Measurements from ENCODE around the gene FAM89A. TPM values are rescaled to one million over a fixed set of nuclear protein-coding genes. Genes with fewer than 3 reads are reported as not detected.

FAM89A gene
- total RNA-seq, 3 donors from 2014 or later (not counting 1 experiment from before 2014, with no cell fraction given): 1.4 to 2.5 (median 2.0) TPM

- Mint-ChIP-seq H3K36me3 (no peaks in the 10 kb centered on the region), H3K27me3 (ENCODE audit: low read depth in 2 of 2) (no peaks in the 10 kb centered on the region), H3K4me3 (peak overlapping the region; percentile 66), H3K4me1 (peaks cover 53 to 69% of the 10 kb centered on the region in 2 donors), H3K9me3 (no peaks in the 10 kb centered on the region), H3K27ac (peak overlapping the region in 1 of 2 donors; percentile 97)
- peaks cover 49% of the 10 kb centered on the region for H3K4me1 ChIP-seq (ENCODE audit: control insufficient read depth, insufficient read depth, low read length)
- no peaks in the 10 kb centered on the region for H3K9me3 ChIP-seq (ENCODE audit: control insufficient read depth, insufficient read depth, low read length)
- WGBS (ENCODE audit: insufficient coverage): 67% methylated on average over 4 of the region's 4 CpGs
- TF ChIP-seq, protein P1, sequence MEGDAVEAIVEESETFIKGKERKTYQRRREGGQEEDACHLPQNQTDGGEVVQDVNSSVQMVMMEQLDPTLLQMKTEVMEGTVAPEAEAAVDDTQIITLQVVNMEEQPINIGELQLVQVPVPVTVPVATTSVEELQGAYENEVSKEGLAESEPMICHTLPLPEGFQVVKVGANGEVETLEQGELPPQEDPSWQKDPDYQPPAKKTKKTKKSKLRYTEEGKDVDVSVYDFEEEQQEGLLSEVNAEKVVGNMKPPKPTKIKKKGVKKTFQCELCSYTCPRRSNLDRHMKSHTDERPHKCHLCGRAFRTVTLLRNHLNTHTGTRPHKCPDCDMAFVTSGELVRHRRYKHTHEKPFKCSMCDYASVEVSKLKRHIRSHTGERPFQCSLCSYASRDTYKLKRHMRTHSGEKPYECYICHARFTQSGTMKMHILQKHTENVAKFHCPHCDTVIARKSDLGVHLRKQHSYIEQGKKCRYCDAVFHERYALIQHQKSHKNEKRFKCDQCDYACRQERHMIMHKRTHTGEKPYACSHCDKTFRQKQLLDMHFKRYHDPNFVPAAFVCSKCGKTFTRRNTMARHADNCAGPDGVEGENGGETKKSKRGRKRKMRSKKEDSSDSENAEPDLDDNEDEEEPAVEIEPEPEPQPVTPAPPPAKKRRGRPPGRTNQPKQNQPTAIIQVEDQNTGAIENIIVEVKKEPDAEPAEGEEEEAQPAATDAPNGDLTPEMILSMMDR (IDR thresholded peaks at IDR 0.05): no peak
- peaks cover 17% of the 10 kb centered on the region for H3K36me3 ChIP-seq (ENCODE audit: control insufficient read depth, insufficient read depth, low read length)
- no peak for DNase-seq
- ATAC-seq: no peak
- peak overlapping the region; percentile 82 for H3K27ac ChIP-seq (ENCODE audit: low read length)
- no peak overlapping the region for H3K4me3 ChIP-seq (ENCODE audit: low read length)
- intact Hi-C loops (cut with micrococcal nuclease): loop anchor here (5.0 kb wide), 2 partner anchors 361 to 551 kb away; partner anchors contain the start of genes EXOC8, SPRTN and TSNAX
- no peaks in the 10 kb centered on the region for H3K27me3 ChIP-seq (ENCODE audit: control insufficient read depth, insufficient read depth, low read length)
Measured at GRCh38 chr1:230976360-230976759, 63.7 kb downstream of the FAM89A start.

- H3K4me1 Mint-ChIP-seq: peaks cover 57 to 73% of the 10 kb centered on the region in 2 donors
- peak overlapping the region in 1 of 2 donors; percentile 97 for H3K27ac Mint-ChIP-seq
- 96% methylated on average over 3 of the region's 3 CpGs for WGBS (ENCODE audit: insufficient coverage)
Measured at GRCh38 chr1:230975636-230976035, 64.4 kb downstream of the FAM89A start.

GRCh38 chr1:230972855-230973271 is 67.2 kb downstream of the FAM89A start:
- Histone ChIP-seq H3K27ac (ENCODE audit: low read length) (peak overlapping the region; percentile 76), H3K4me1 (ENCODE audit: control insufficient read depth, insufficient read depth, low read length) (peaks cover 53% of the 10 kb centered on the region), H3K27me3 (ENCODE audit: control insufficient read depth, insufficient read depth, low read length) (no peaks in the 10 kb centered on the region), H3K4me3 (ENCODE audit: low read length) (peak overlapping the region; percentile 2), H3K9me3 (ENCODE audit: control insufficient read depth, insufficient read depth, low read length) (no peaks in the 10 kb centered on the region), H3K36me3 (ENCODE audit: control insufficient read depth, insufficient read depth, low read length) (peaks cover 17% of the 10 kb centered on the region)
- TF ChIP-seq, protein P1 (IDR thresholded peaks at IDR 0.05): no peak
- no peaks in the 10 kb centered on the region for H3K27me3 Mint-ChIP-seq (ENCODE audit: low read depth in 2 of 2)
- peaks cover 79 to 81% of the 10 kb centered on the region in 2 donors for H3K4me1 Mint-ChIP-seq
- no peaks in the 10 kb centered on the region for H3K36me3 Mint-ChIP-seq
- 0% methylated on average over 1 of the region's 1 CpG for WGBS (ENCODE audit: insufficient coverage)
- peak; percentile 41 to 86 for DNase-seq
- intact Hi-C loops (cut with micrococcal nuclease): no loop called here
- H3K4me3 Mint-ChIP-seq: peak overlapping the region; percentile 70
- H3K27ac Mint-ChIP-seq: peak overlapping the region; percentile 87 to 97
- H3K9me3 Mint-ChIP-seq: no peaks in the 10 kb centered on the region
- ATAC-seq: peak; percentile 55 to 70 (median 70)

More at GRCh38 chr1:230975636-230976035, 64.4 kb downstream of the FAM89A start:
- Histone ChIP-seq H3K4me3 (ENCODE audit: low read length) (no peak overlapping the region), H3K27me3 (ENCODE audit: control insufficient read depth, insufficient read depth, low read length) (no peaks in the 10 kb centered on the region), H3K36me3 (ENCODE audit: control insufficient read depth, insufficient read depth, low read length) (peaks cover 17% of the 10 kb centered on the region), H3K27ac (ENCODE audit: low read length) (peak overlapping the region; percentile 82), H3K9me3 (ENCODE audit: control insufficient read depth, insufficient read depth, low read length) (no peaks in the 10 kb centered on the region), H3K4me1 (ENCODE audit: control insufficient read depth, insufficient read depth, low read length) (peaks cover 53% of the 10 kb centered on the region)
- intact Hi-C loops (cut with micrococcal nuclease): loop anchor here (5.0 kb wide), 2 partner anchors 362 to 552 kb away; partner anchors contain the start of genes EXOC8, SPRTN and TSNAX
- no peak for ATAC-seq
- Mint-ChIP-seq H3K9me3 (no peaks in the 10 kb centered on the region), H3K36me3 (no peaks in the 10 kb centered on the region), H3K27me3 (ENCODE audit: low read depth in 2 of 2) (no peaks in the 10 kb centered on the region), H3K4me3 (peak overlapping the region; percentile 66)
- DNase-seq: no peak
- TF ChIP-seq, protein P1 (IDR thresholded peaks at IDR 0.05): no peak

DNA sequence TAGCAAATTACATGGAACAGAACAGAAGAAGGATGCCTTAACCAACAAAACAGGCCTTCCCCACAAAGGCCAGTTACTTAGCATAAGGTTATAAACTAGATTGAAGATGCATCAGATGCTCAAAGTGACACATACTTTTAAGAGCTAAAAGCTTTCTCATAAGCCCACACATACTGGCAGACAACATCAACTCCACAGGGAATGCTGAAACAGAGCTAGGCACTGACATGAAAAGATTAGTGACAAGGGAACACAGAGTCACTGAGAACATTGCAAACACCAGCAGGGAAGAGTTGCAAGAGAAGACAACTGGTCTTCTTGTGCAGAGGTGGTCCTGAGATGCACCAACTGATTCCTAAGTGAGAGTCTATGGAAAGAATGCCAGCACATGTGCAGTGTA is 68.3 kb downstream of the FAM89A start:
- peak overlapping the region; percentile 87 to 97 for H3K27ac Mint-ChIP-seq
- H3K4me1 Mint-ChIP-seq: peaks cover 68 to 70% of the 10 kb centered on the region in 2 donors
- no peaks in the 10 kb centered on the region for H3K27me3 Mint-ChIP-seq (ENCODE audit: low read depth in 2 of 2)
- no peaks in the 10 kb centered on the region for H3K36me3 Mint-ChIP-seq
- Histone ChIP-seq H3K27me3 (ENCODE audit: control insufficient read depth, insufficient read depth, low read length) (no peaks in the 10 kb centered on the region), H3K4me3 (ENCODE audit: low read length) (no peak overlapping the region), H3K36me3 (ENCODE audit: control insufficient read depth, insufficient read depth, low read length) (peaks cover 17% of the 10 kb centered on the region), H3K27ac (ENCODE audit: low read length) (peak overlapping the region; percentile 76), H3K4me1 (ENCODE audit: control insufficient read depth, insufficient read depth, low read length) (peaks cover 42% of the 10 kb centered on the region), H3K9me3 (ENCODE audit: control insufficient read depth, insufficient read depth, low read length) (no peaks in the 10 kb centered on the region)
- H3K9me3 Mint-ChIP-seq: no peaks in the 10 kb centered on the region
- DNase-seq: no peak
- peak overlapping the region; percentile 70 for H3K4me3 Mint-ChIP-seq
- intact Hi-C loops (cut with micrococcal nuclease): loop anchor here (2.0 kb wide), 1 partner anchor 55 kb away; no protein-coding TSS in a partner anchor
- ATAC-seq: no peak
- TF ChIP-seq, protein P1 (IDR thresholded peaks at IDR 0.05): no peak
